ENCODE results near the gene TAF4. TPM values are rescaled to one million over a fixed set of nuclear protein-coding genes. Genes with fewer than 3 reads are reported as not detected.

Gene TAF4
- total RNA-seq, 1 experiment from 2014 or later: 21.0 TPM

- ChIA-PET POLR2A (no interaction called here), CTCF (no interaction called here)
- no peak for DNase-seq (ENCODE audit: low read depth, low spot score)
- TF ChIP-seq SIN3A (IDR thresholded peaks at IDR 0.05; ENCODE audit: borderline replicate concordance, insufficient read depth, low read depth, low read length) (no peak), TCF7L2 (IDR thresholded peaks at IDR 0.05; ENCODE audit: low read depth, low read length) (no peak), REST (IDR thresholded peaks at IDR 0.05; ENCODE audit: insufficient read depth in 1 of 2, low read depth in 2 of 2, low read length in 1 of 2) (no peak), POLR2AphosphoS5 (IDR thresholded peaks at IDR 0.05; ENCODE audit: low read depth, low read length) (no peak), CTCF (IDR thresholded peaks at IDR 0.05) (no peak)
- in situ Hi-C loops (cut with HindIII; ENCODE audit: low pct_unique_long_range_greater_than_20kb, low sequenced_read_pairs): no loop called here
- H3K4me1 ChIP-seq (ENCODE audit: control insufficient read depth, insufficient read depth, low read length): no peaks in the 10 kb centered on the region
- no peaks in the 10 kb centered on the region for H3K9me3 ChIP-seq (ENCODE audit: control insufficient read depth, insufficient read depth, low read depth, low read length)
- H3K36me3 ChIP-seq (ENCODE audit: control insufficient read depth, insufficient read depth, low read length): no peaks in the 10 kb centered on the region
- H3K27me3 ChIP-seq (ENCODE audit: control insufficient read depth, insufficient read depth, low read length): no peaks in the 10 kb centered on the region
- no peak overlapping the region for H3K27ac ChIP-seq (ENCODE audit: low read length)
- intact Hi-C loops (cut with micrococcal nuclease; ENCODE audit: unreplicated experiment): no loop called here
- no peak for ATAC-seq
- H3K4me3 ChIP-seq (ENCODE audit: low read depth in 2 of 2, low read length in 2 of 2): no peak overlapping the region
- no TSS peak for BruUV-seq (replicated peaks)
Measured at GRCh38 chr20:61932711-61933480, 132.8 kb downstream of the TAF4 start.

- H3K27ac ChIP-seq (ENCODE audit: low read length): no peak overlapping the region
- H3K4me3 ChIP-seq (ENCODE audit: low read depth in 2 of 2, low read length in 2 of 2): no peak overlapping the region
- no peaks in the 10 kb centered on the region for H3K9me3 ChIP-seq (ENCODE audit: control insufficient read depth, insufficient read depth, low read depth, low read length)
- TF ChIP-seq POLR2AphosphoS5 (IDR thresholded peaks at IDR 0.05; ENCODE audit: low read depth, low read length) (no peak), REST (IDR thresholded peaks at IDR 0.05; ENCODE audit: insufficient read depth in 1 of 2, low read depth in 2 of 2, low read length in 1 of 2) (no peak), TCF7L2 (IDR thresholded peaks at IDR 0.05; ENCODE audit: low read depth, low read length) (no peak)
- in situ Hi-C loops (cut with HindIII; ENCODE audit: low pct_unique_long_range_greater_than_20kb, low sequenced_read_pairs): no loop called here
- no peaks in the 10 kb centered on the region for H3K36me3 ChIP-seq (ENCODE audit: control insufficient read depth, insufficient read depth, low read length)
- intact Hi-C loops (cut with micrococcal nuclease; ENCODE audit: unreplicated experiment): no loop called here
- POLR2A ChIA-PET: no interaction called here
- DNase-seq (ENCODE audit: low read depth, low spot score): no peak
- H3K27me3 ChIP-seq (ENCODE audit: control insufficient read depth, insufficient read depth, low read length): no peaks in the 10 kb centered on the region
- no peaks in the 10 kb centered on the region for H3K4me1 ChIP-seq (ENCODE audit: control insufficient read depth, insufficient read depth, low read length)
- BruUV-seq (replicated peaks): no TSS peak
- no peak for ATAC-seq
- CTCF ChIA-PET: no interaction called here
Measured at GRCh38 chr20:61932199-61932592, 133.5 kb downstream of the TAF4 start.

Measured in Panc1 (cell line).